Activated CD4-positive, alpha-beta T cell treated with anti-CD3 and anti-CD28 coated beads, Interleukin-2, amount 50 U/mL, for 16 hours (primary cell): ENCODE results near the gene PTPRCAP.
"Not testable (repeated sequence)": the region's sequence is repeated elsewhere in the genome, so short reads cannot be mapped to it uniquely, and the experiment has no call there.

Experiments
- DNase-seq: peaks from one replicate; pipeline ENCODE4 v3.0.0-alpha.2; 2020

PTPRCAP gene

GRCh38 chr11:67408437-67409200 lies 28.9 kb downstream of the PTPRCAP start:
- DNase-seq = peak; percentile 46

- no peak for DNase-seq
Measured at GRCh38 chr11:67407688-67408163, 29.8 kb downstream of the PTPRCAP start.

- DNase-seq = no peak
Measured at GRCh38 chr11:67406969-67407687, 30.4 kb downstream of the PTPRCAP start.

- DNase-seq = no peak
Measured at GRCh38 chr11:67406420-67406968, 31.0 kb downstream of the PTPRCAP start.

GRCh38 chr11:67405688-67406339 lies 31.7 kb downstream of the PTPRCAP start:
- no peak for DNase-seq

GRCh38 chr11:67405196-67405567 lies 32.3 kb downstream of the PTPRCAP start:
- DNase-seq = no peak

GRCh38 chr11:67404515-67405195 lies 32.8 kb downstream of the PTPRCAP start:
- peak; percentile 77 for DNase-seq

GRCh38 chr11:67403085-67403484 lies 34.4 kb downstream of the PTPRCAP start:
- DNase-seq = not testable (repeated sequence)

GRCh38 chr11:67402192-67402839 lies 35.2 kb downstream of the PTPRCAP start:
- DNase-seq = not testable (repeated sequence)

- peak; percentile 92 for DNase-seq
Measured at GRCh38 chr11:67401495-67402191, 35.8 kb downstream of the PTPRCAP start, which contains the start of gene PPP1CA. Gene PPP1CA (minus strand): TSS chr11:67401858. CDS start chr11:67401782, 76 bp downstream.

- no peak for DNase-seq
Measured at GRCh38 chr11:67400942-67401494, 36.5 kb downstream of the PTPRCAP start.

GRCh38 chr11:67400251-67400941 lies 37.1 kb downstream of the PTPRCAP start:
- DNase-seq = no peak

GRCh38 chr11:67398661-67399563 lies 38.6 kb downstream of the PTPRCAP start:
- DNase-seq = no peak

- DNase-seq = no peak
Measured at GRCh38 chr11:67397986-67398660, 39.4 kb downstream of the PTPRCAP start.

GRCh38 chr11:67397536-67397935 lies 39.9 kb downstream of the PTPRCAP start:
- no peak for DNase-seq

- no peak for DNase-seq
Measured at GRCh38 chr11:67396587-67397389, 40.7 kb downstream of the PTPRCAP start.

- no peak for DNase-seq
Measured at GRCh38 chr11:67396259-67396581, 41.3 kb downstream of the PTPRCAP start.
